ENCODE results near the gene NDUFA8.
A peak's percentile ranks its signal among the peaks of the same experiment; 100 is the strongest.

NDUFA8 gene

GRCh38 chr9:122135529-122135859, 24.1 kb downstream of the NDUFA8 start:
- DNase-seq (ENCODE audit: low read depth in 3 of 3) = no peak

GRCh38 chr9:122134822-122135528, 24.6 kb downstream of the NDUFA8 start:
- DNase-seq (ENCODE audit: low read depth in 3 of 3) = no peak

GRCh38 chr9:122133984-122134535, 25.5 kb downstream of the NDUFA8 start:
- no peak for DNase-seq (ENCODE audit: low read depth in 3 of 3)

GRCh38 chr9:122133263-122133983, 26.2 kb downstream of the NDUFA8 start:
- no peak for DNase-seq (ENCODE audit: low read depth in 3 of 3)

- no peak for DNase-seq (ENCODE audit: low read depth in 3 of 3)
These were observed 27.0 kb downstream of the NDUFA8 start for GRCh38 chr9:122132539-122132938.

- DNase-seq (ENCODE audit: low read depth in 3 of 3) = no peak
These were observed 28.1 kb downstream of the NDUFA8 start for GRCh38 chr9:122131401-122132001.

GRCh38 chr9:122130837-122131236, 28.7 kb downstream of the NDUFA8 start:
- DNase-seq (ENCODE audit: low read depth in 3 of 3) = no peak

GRCh38 chr9:122129969-122130368, 29.6 kb downstream of the NDUFA8 start:
- no peak for DNase-seq (ENCODE audit: low read depth in 3 of 3)

- no peak for DNase-seq (ENCODE audit: low read depth in 3 of 3)
These were observed 30.6 kb downstream of the NDUFA8 start for GRCh38 chr9:122128969-122129343.

- DNase-seq (ENCODE audit: low read depth in 3 of 3) = no peak
These were observed 31.3 kb downstream of the NDUFA8 start for GRCh38 chr9:122128007-122128968.

- DNase-seq (ENCODE audit: low read depth in 3 of 3) = peak in 1 of 3 experiments; percentile 5
These were observed 32.2 kb downstream of the NDUFA8 start for GRCh38 chr9:122127396-122127798.

- DNase-seq (ENCODE audit: low read depth in 3 of 3) = no peak
These were observed 33.0 kb downstream of the NDUFA8 start for GRCh38 chr9:122126331-122127261.

GRCh38 chr9:122125509-122126330, 33.9 kb downstream of the NDUFA8 start:
- no peak for DNase-seq (ENCODE audit: low read depth in 3 of 3)

GRCh38 chr9:122125158-122125508, 34.4 kb downstream of the NDUFA8 start:
- DNase-seq (ENCODE audit: low read depth in 3 of 3) = peak; percentile 60 to 66 (median 66)

- DNase-seq (ENCODE audit: low read depth in 3 of 3) = no peak
These were observed 35.1 kb downstream of the NDUFA8 start for GRCh38 chr9:122124528-122124927.

- DNase-seq (ENCODE audit: low read depth in 3 of 3) = no peak
These were observed 35.5 kb downstream of the NDUFA8 start for GRCh38 chr9:122124048-122124447.

GRCh38 chr9:122122903-122123632, 36.5 kb downstream of the NDUFA8 start:
- peak; percentile 44 to 58 (median 52) for DNase-seq (ENCODE audit: low read depth in 3 of 3)

- no peak for DNase-seq (ENCODE audit: low read depth in 3 of 3)
These were observed 37.1 kb downstream of the NDUFA8 start for GRCh38 chr9:122122468-122122867.

- no peak for DNase-seq (ENCODE audit: low read depth in 3 of 3)
These were observed 37.6 kb downstream of the NDUFA8 start for GRCh38 chr9:122121931-122122330.
